CD14-positive monocyte (primary cell): ENCODE results near the gene PIGH. TPM values are rescaled to one million over a fixed set of nuclear protein-coding genes. Genes with fewer than 3 reads are reported as not detected.
A peak's percentile ranks its signal among the peaks of the same experiment; 100 is the strongest.

Experiments used
- DNase-seq, 3 donors: peaks; one replicate each; pipeline ENCODE4 v3.0.0-alpha.2; 2011 to 2022
- H2AFZ ChIP-seq: 2 replicates; pipeline ENCODE4 v1.6.0; 2012; ENCODE audit warnings: mild to moderate bottlenecking, low read depth, low read length, inconsistent platforms; ENCODE audit not compliant: insufficient read depth, poor library complexity, severe bottlenecking
- H3K27ac ChIP-seq, 2 donors: 1 replicate in 1 of 2; 2 replicates in 1 of 2; pipeline ENCODE4 v1.5.1; 2012 to 2013; ENCODE audit warnings: low read length in 2 of 2, control low read depth in 1 of 2, inconsistent platforms in 1 of 2, low read depth in 1 of 2, mild to moderate bottlenecking in 1 of 2
- H3K27me3 ChIP-seq, 2 donors: one replicate each; pipeline versions ENCODE4 v1.6.0 to v1.6.1; 2011 to 2013; ENCODE audit warnings: low read length in 2 of 2; ENCODE audit not compliant: control insufficient read depth in 2 of 2, insufficient read depth in 2 of 2
- H3K36me3 ChIP-seq, 2 donors: replicated peaks in 1 of 2; 1 replicate in 1 of 2; 2 replicates in 1 of 2; pipeline versions ENCODE4 v1.5.1 to v1.6.1; 2012 to 2013; ENCODE audit warnings: low read length in 2 of 2, control low read depth in 1 of 2, inconsistent platforms in 1 of 2, mild to moderate bottlenecking in 1 of 2; ENCODE audit not compliant: insufficient read depth in 2 of 2, control insufficient read depth in 1 of 2
- H3K4me1 ChIP-seq, 2 donors: 1 replicate in 1 of 2; 2 replicates in 1 of 2; pipeline versions ENCODE4 v1.5.1 to v1.6.1; 2012 to 2013; ENCODE audit warnings: low read length in 2 of 2, control low read depth in 1 of 2, inconsistent platforms in 1 of 2, mild to moderate bottlenecking in 1 of 2, moderate library complexity in 1 of 2; ENCODE audit not compliant: insufficient read depth in 2 of 2, control insufficient read depth in 1 of 2
- H3K4me2 ChIP-seq: replicated peaks from 2 replicates; pipeline ENCODE3; 2012; ENCODE audit warnings: low read length, moderate library complexity, mild to moderate bottlenecking; ENCODE audit not compliant: poor library complexity, severe bottlenecking; ENCODE audit errors: extremely low read depth
- H3K4me3 ChIP-seq, 3 experiments: fragments of 200-600 bp in 1 of 3; sonication (generic) in 1 of 3; replicated peaks in 1 of 3; 1 replicate in 2 of 3; 2 replicates in 1 of 3; pipeline ENCODE4 v1.5.1; 2011 to 2013; ENCODE audit warnings: low read length in 3 of 3, mild to moderate bottlenecking in 3 of 3, control low read depth in 2 of 3, low read depth in 2 of 3, inconsistent platforms in 1 of 3, moderate library complexity in 1 of 3
- H3K79me2 ChIP-seq: 2 replicates; pipeline ENCODE4 v1.6.0; 2012; ENCODE audit warnings: mild to moderate bottlenecking, control low read depth, inconsistent platforms, low read length, moderate library complexity; ENCODE audit not compliant: insufficient read depth
- H3K9ac ChIP-seq: 2 replicates; pipeline ENCODE4 v1.6.0; 2017; ENCODE audit warnings: low read length, mild to moderate bottlenecking; ENCODE audit not compliant: insufficient read depth, poor library complexity, severe bottlenecking
- H3K9me3 ChIP-seq, 2 donors: replicated peaks in 1 of 2; 1 replicate in 1 of 2; 2 replicates in 1 of 2; pipeline versions ENCODE4 v1.5.1 to v1.6.1; 2012 to 2013; ENCODE audit warnings: low read length in 2 of 2, control low read depth in 1 of 2; ENCODE audit not compliant: control insufficient read depth in 1 of 2, insufficient read depth in 1 of 2
- H4K20me1 ChIP-seq: 2 replicates; pipeline ENCODE4 v1.6.0; 2012; ENCODE audit warnings: mild to moderate bottlenecking, low read length, control low read depth, moderate library complexity; ENCODE audit not compliant: insufficient read depth
- H3K27ac Mint-ChIP-seq, 7 donors: one replicate each; pipeline ENCODE4 v1.8.0; 2020; ENCODE audit warnings: mild to moderate bottlenecking in 7 of 7, mixed read lengths in 7 of 7, moderate library complexity in 6 of 7, inconsistent platforms in 2 of 7
- H3K27me3 Mint-ChIP-seq, 3 donors: one replicate each; pipeline ENCODE4 v1.8.0; 2021 to 2022; ENCODE audit warnings: low read depth in 3 of 3, mild to moderate bottlenecking in 3 of 3, mixed read lengths in 3 of 3, moderate library complexity in 3 of 3, inconsistent platforms in 1 of 3
- H3K36me3 Mint-ChIP-seq, 2 donors: one replicate each; pipeline ENCODE4 v1.8.0; 2020; ENCODE audit warnings: mixed read lengths in 2 of 2, inconsistent platforms in 1 of 2, mild to moderate bottlenecking in 1 of 2
- H3K4me1 Mint-ChIP-seq: one replicate; pipeline ENCODE4 v1.8.0; 2020; ENCODE audit warnings: mild to moderate bottlenecking, mixed read lengths
- H3K4me3 Mint-ChIP-seq, 2 donors: one replicate each; pipeline ENCODE4 v1.8.0; 2020; ENCODE audit warnings: mild to moderate bottlenecking in 2 of 2, mixed read lengths in 2 of 2, moderate library complexity in 1 of 2
- H3K9me3 Mint-ChIP-seq, 7 donors: one replicate each; pipeline ENCODE4 v1.8.0; 2020 to 2022; ENCODE audit warnings: mixed read lengths in 7 of 7, mild to moderate bottlenecking in 6 of 7, moderate library complexity in 6 of 7, inconsistent platforms in 2 of 7
- WGBS: methylation state at CpG from one replicate; pipeline ENCODE4 v1.1.5; 2013; ENCODE audit warnings: missing lambda C conversion rate; ENCODE audit not compliant: insufficient coverage; 5-methylcytosine and 5-hydroxymethylcytosine counted together
- intact Hi-C, 2 donors: fragments of 100-400 bp; cut with micrococcal nuclease; formaldehyde crosslinking; loops; one replicate each; pipeline versions ENCODE4 v1.15.0 to v1.15.1; 2023
- polyA plus RNA-seq, 3 donors: library from polyadenylated mRNA; depleted of rRNA in 1 of 3; unstranded in 2 of 3; stranded (reverse) in 1 of 3; fragments of 300-500 nt in 2 of 3; fragments of >200 nt in 1 of 3; fragmentation: Illumina TruSeq in 2 of 3; gene quantifications; 1 replicate in 2 of 3; 2 replicates in 1 of 3; pipeline ENCODE4 v1.2.3, GENCODE V29; 2012 to 2021
- TF ChIP-seq, protein P1 (sequence below): fragments of 200-600 bp; IDR thresholded peaks from one replicate; pipeline ENCODE4 v1.8.0; 2022; ENCODE audit warnings: antibody characterized with exemption, mild to moderate bottlenecking

The PIGH gene
- polyA plus RNA-seq, 3 donors, result 14.6 to 35.5 (median 18.0) TPM

DNA sequence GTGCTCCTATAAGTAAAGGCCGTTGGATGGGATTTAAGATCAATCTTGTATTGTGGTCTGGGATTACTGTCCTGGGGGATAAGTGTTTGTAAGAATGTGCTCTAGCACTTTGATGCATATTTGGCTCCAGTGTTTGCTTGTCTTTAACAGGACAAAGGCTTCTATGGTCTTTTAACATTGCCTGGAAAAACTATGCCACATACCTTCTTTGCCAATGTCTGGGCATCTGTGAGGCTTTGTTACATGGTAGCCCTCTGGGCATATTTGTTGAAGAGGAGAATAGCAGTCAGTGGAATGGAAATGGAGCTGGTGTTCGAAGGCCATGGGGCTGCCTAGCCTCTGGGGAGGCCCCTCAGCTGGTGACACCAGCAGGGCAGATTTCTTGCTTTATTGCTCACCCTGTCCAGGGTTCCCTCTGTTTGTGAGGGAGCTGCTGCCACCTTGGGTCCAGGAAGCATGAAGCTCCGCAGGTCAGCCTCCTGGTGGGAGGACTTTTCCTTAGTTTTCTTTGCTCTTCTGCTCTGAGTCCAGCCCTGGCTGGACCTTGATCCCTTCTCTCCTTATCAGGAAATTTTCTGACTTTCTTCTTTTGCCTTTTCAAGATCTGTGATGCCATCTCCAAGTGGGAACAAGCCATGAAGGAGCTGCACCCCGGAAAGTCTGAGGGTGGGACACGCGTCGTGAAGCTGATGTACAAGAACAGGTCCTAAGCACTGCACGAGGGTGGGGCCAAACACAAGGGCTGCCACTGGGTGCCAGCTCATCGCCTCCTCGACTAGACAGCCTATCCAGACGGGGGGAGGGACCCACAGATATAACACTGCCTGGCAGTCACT is 19.5 kb downstream of the PIGH start:
- H3K27me3 ChIP-seq, result no peaks in the 10 kb centered on the region
- peaks cover 0 to 1% of the 10 kb centered on the region in 2 donors for H3K36me3 Mint-ChIP-seq
- no peaks in the 10 kb centered on the region for H3K4me1 ChIP-seq
- H4K20me1 ChIP-seq, result no peaks in the 10 kb centered on the region
- no peak for DNase-seq
- no peaks in the 10 kb centered on the region for H3K9me3 ChIP-seq
- no peaks in the 10 kb centered on the region for H3K79me2 ChIP-seq
- no peak overlapping the region for H3K9ac ChIP-seq
- peaks cover 4% of the 10 kb centered on the region for H3K4me1 Mint-ChIP-seq
- peak overlapping the region in 1 of 7 donors; percentile 51 for H3K27ac Mint-ChIP-seq
- no peak overlapping the region for H3K4me2 ChIP-seq
- H3K27me3 Mint-ChIP-seq, result peaks cover 0 to 5% (median 2%) of the 10 kb centered on the region in 3 donors
- H2AFZ ChIP-seq, result no peak overlapping the region
- no peaks in the 10 kb centered on the region for H3K36me3 ChIP-seq
- TF ChIP-seq, protein P1, sequence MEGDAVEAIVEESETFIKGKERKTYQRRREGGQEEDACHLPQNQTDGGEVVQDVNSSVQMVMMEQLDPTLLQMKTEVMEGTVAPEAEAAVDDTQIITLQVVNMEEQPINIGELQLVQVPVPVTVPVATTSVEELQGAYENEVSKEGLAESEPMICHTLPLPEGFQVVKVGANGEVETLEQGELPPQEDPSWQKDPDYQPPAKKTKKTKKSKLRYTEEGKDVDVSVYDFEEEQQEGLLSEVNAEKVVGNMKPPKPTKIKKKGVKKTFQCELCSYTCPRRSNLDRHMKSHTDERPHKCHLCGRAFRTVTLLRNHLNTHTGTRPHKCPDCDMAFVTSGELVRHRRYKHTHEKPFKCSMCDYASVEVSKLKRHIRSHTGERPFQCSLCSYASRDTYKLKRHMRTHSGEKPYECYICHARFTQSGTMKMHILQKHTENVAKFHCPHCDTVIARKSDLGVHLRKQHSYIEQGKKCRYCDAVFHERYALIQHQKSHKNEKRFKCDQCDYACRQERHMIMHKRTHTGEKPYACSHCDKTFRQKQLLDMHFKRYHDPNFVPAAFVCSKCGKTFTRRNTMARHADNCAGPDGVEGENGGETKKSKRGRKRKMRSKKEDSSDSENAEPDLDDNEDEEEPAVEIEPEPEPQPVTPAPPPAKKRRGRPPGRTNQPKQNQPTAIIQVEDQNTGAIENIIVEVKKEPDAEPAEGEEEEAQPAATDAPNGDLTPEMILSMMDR, result no peak
- WGBS, result 89% methylated on average over 11 of the region's 11 CpGs
- intact Hi-C loops, result loop anchor here (5.0 kb wide), 2 partner anchors 87 to 127 kb away; no protein-coding TSS in a partner anchor
- no peaks in the 10 kb centered on the region for H3K9me3 Mint-ChIP-seq
- no peak overlapping the region for H3K27ac ChIP-seq
- H3K4me3 ChIP-seq, result no peak overlapping the region
- no peak overlapping the region for H3K4me3 Mint-ChIP-seq

DNA sequence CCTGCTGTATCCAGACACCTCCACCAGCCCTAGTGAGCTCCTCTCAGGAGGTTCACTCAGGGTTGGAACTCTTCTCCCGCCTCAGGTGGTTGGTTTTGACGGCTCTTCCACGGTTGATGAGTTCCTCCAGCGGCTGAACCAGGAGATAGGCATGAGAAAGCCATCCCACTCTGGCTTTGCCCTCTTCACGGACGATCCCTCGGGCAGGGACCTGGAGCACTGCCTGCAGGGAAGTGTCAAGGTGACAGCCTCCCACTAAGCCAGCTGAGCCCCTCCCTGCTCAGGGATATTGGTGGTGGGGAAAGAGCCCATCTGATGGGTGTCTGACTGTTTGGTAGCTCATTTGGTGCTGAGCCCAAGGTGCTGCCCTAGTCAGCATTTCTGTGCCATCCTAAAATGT is 20.4 kb downstream of the PIGH start:
- WGBS, result 96% methylated on average over 4 of the region's 7 CpGs
- Mint-ChIP-seq H3K27ac (peak overlapping the region in 1 of 7 donors; percentile 12), H3K9me3 (no peaks in the 10 kb centered on the region), H3K36me3 (no peaks in the 10 kb centered on the region), H3K27me3 (peaks cover 0 to 8% (median 2%) of the 10 kb centered on the region in 3 donors), H3K4me3 (no peak overlapping the region), H3K4me1 (peaks cover 7% of the 10 kb centered on the region)
- no peaks in the 10 kb centered on the region for H3K9me3 ChIP-seq
- H3K36me3 ChIP-seq, result no peaks in the 10 kb centered on the region
- no peaks in the 10 kb centered on the region for H4K20me1 ChIP-seq
- H2AFZ ChIP-seq, result no peak overlapping the region
- H3K9ac ChIP-seq, result no peak overlapping the region
- H3K4me1 ChIP-seq, result no peaks in the 10 kb centered on the region
- no peak overlapping the region for H3K4me3 ChIP-seq
- H3K27ac ChIP-seq, result no peak overlapping the region
- TF ChIP-seq, protein P1, result no peak
- H3K4me2 ChIP-seq, result no peak overlapping the region
- no peak for DNase-seq
- intact Hi-C loops, result loop anchor here (5.0 kb wide), 2 partner anchors 88 to 128 kb away; no protein-coding TSS in a partner anchor
- no peaks in the 10 kb centered on the region for H3K79me2 ChIP-seq
- no peaks in the 10 kb centered on the region for H3K27me3 ChIP-seq
